Measurements from ENCODE around the gene CA4. TPM values are rescaled to one million over a fixed set of nuclear protein-coding genes. Genes with fewer than 3 reads are reported as not detected.

The CA4 gene
- total RNA-seq, 6 experiments from 2014 or later = 0.33 to 0.37 (median 0.35) TPM; not detected in 3

DNA sequence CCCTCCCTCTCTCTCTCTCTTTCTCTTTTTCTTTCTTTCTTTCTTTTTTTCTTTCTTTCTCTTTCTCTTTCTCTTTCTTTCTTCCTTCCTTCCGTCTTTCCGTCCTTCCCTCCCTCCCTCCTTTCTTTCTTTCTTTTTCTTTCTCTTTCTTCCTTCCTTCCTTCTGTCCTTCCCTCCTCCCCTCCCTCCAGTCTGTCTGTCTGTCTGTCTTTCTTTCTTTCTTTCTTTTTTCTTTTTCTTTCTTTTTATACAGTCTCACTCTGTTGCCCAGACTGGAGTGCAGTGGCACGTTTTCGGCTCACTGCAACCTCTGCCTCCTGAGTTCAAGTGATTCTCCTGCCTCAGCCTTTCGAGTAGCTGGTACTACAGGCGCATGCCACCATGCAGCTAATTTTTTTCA is 14.4 kb downstream of the CA4 start:
- Histone ChIP-seq H3K36me3 (no peaks in the 10 kb centered on the region), H3K27ac (no peak overlapping the region), H3K27me3 (no peaks in the 10 kb centered on the region), H3K4me1 (peaks cover 0 to 9% (median 0%) of the 10 kb centered on the region in 4 donors), H3K9me3 (no peaks in the 10 kb centered on the region), H3K4me3 (no peak overlapping the region)
- intact Hi-C loops (cut with DNase I) = no loop called here
- no peak for TF ChIP-seq POLR2A (IDR thresholded peaks at IDR 0.05)
- TF ChIP-seq, protein P1, sequence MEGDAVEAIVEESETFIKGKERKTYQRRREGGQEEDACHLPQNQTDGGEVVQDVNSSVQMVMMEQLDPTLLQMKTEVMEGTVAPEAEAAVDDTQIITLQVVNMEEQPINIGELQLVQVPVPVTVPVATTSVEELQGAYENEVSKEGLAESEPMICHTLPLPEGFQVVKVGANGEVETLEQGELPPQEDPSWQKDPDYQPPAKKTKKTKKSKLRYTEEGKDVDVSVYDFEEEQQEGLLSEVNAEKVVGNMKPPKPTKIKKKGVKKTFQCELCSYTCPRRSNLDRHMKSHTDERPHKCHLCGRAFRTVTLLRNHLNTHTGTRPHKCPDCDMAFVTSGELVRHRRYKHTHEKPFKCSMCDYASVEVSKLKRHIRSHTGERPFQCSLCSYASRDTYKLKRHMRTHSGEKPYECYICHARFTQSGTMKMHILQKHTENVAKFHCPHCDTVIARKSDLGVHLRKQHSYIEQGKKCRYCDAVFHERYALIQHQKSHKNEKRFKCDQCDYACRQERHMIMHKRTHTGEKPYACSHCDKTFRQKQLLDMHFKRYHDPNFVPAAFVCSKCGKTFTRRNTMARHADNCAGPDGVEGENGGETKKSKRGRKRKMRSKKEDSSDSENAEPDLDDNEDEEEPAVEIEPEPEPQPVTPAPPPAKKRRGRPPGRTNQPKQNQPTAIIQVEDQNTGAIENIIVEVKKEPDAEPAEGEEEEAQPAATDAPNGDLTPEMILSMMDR (IDR thresholded peaks at IDR 0.05) = no peak
- WGBS (ENCODE audit: insufficient coverage, low coverage, low lambda C conversion rate, missing lambda C conversion rate) = 78% methylated on average over 5 of the region's 6 CpGs
- DNase-seq (no peak), ATAC-seq (no peak)

DNA sequence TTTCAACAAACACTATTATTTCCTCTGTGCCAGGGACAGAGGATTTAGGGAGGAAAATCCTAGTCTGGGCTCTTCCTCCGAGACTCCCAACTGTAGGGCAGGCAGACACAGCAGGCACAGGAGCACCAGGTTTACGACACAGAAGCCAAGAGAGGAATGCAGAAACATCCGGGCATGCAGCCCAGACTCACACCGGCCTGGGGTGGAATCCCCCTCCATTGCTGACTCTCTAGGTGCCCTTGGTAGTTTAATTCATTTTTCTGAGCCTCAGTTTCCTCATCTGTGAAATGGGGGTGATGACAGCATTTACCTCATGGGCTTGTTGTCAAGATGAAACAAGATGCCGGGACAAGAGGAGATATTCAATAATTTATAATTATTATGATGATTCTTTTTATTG is 14.9 kb downstream of the CA4 start:
- Histone ChIP-seq H3K4me3 (no peak overlapping the region), H3K27ac (no peak overlapping the region), H3K4me1 (peaks cover 0 to 9% (median 0%) of the 10 kb centered on the region in 4 donors), H3K9me3 (no peaks in the 10 kb centered on the region), H3K36me3 (no peaks in the 10 kb centered on the region), H3K27me3 (no peaks in the 10 kb centered on the region)
- DNase-seq (no peak), ATAC-seq (no peak)
- 33% methylated on average over 3 of the region's 5 CpGs for WGBS (ENCODE audit: insufficient coverage, low coverage, low lambda C conversion rate, missing lambda C conversion rate)
- intact Hi-C loops (cut with DNase I) = no loop called here
- TF ChIP-seq, protein P1 (IDR thresholded peaks at IDR 0.05) = no peak
- TF ChIP-seq POLR2A (IDR thresholded peaks at IDR 0.05) = no peak

DNA sequence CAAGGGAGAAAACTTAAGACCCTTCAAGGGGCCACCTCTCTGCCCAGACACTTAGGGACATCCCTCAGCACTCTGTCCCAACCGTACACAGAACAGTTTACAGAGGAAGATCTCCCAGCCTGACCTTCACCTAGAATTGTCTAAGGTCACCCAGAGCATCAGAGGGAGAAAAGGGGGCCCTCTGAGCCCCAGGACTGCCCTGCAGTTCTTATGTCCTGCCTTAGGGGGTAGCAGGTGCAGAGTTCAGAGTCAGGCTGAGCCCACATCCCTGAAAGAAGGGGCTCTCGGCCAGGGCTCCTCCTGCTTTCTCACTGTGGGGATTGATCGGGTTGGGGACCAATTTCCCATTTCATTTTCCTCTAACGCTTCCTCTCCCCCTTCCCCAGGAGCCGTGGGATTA is 15.4 kb downstream of the CA4 start:
- Histone ChIP-seq H3K36me3 (no peaks in the 10 kb centered on the region), H3K27ac (no peak overlapping the region), H3K27me3 (no peaks in the 10 kb centered on the region), H3K4me1 (peaks cover 0 to 12% (median 0%) of the 10 kb centered on the region in 4 donors), H3K4me3 (no peak overlapping the region), H3K9me3 (no peaks in the 10 kb centered on the region)
- DNase-seq = no peak
- 70% methylated on average over 2 of the region's 5 CpGs for WGBS (ENCODE audit: insufficient coverage, low coverage, low lambda C conversion rate, missing lambda C conversion rate)
- intact Hi-C loops (cut with DNase I) = no loop called here
- no peak for ATAC-seq
- no peak for TF ChIP-seq POLR2A (IDR thresholded peaks at IDR 0.05)
- TF ChIP-seq, protein P1 (IDR thresholded peaks at IDR 0.05) = no peak

DNA sequence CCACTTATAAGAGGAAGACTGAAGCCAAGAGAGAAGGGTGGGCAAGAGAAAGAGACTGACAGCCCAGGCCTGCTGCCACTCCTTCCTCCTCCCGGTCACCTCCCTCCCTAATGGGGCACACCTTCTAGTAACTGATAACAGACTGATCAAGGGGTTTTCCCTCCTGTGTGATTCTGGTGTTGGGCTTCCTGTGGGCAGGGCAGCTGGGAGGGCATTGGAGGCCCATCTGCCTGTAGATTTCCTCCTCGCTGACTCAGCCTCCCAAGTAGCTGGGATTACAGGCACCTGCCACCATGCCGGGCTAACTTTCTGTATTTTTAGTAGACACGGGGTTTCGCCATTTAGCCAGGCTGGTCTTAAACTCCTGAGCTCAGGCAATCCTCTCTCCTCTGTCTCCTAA is 16.2 kb downstream of the CA4 start:
- Histone ChIP-seq H3K27ac (no peak overlapping the region), H3K4me3 (no peak overlapping the region), H3K4me1 (peaks cover 0 to 20% (median 0%) of the 10 kb centered on the region in 4 donors), H3K27me3 (no peaks in the 10 kb centered on the region), H3K36me3 (no peaks in the 10 kb centered on the region), H3K9me3 (no peaks in the 10 kb centered on the region)
- no peak for TF ChIP-seq POLR2A (IDR thresholded peaks at IDR 0.05)
- TF ChIP-seq, protein P1 (IDR thresholded peaks at IDR 0.05) = no peak
- no peak for ATAC-seq
- intact Hi-C loops (cut with DNase I) = no loop called here
- WGBS (ENCODE audit: insufficient coverage, low coverage, low lambda C conversion rate, missing lambda C conversion rate) = 60% methylated on average over 4 of the region's 5 CpGs
- no peak for DNase-seq

Measured in right lobe of liver (tissue), 6 donors.